ENCODE measurements around the gene CYP27B1.
"Not testable (repeated sequence)": the region's sequence is repeated elsewhere in the genome, so short reads cannot be mapped to it uniquely, and the experiment has no call there.

The CYP27B1 gene

GRCh38 chr12:57782608-57783465 is 16.0 kb upstream of the CYP27B1 start, which contains the start of gene TSFM:
TSS of gene TSFM (plus strand) at chr12:57782787. CDS start at chr12:57782802, 15 bp downstream.
- DNase-seq = peak; percentile 85 to 92

GRCh38 chr12:57782243-57782607 is 15.3 kb upstream of the CYP27B1 start:
- no peak for DNase-seq

- no peak for DNase-seq
Measured at GRCh38 chr12:57781801-57782200, 14.9 kb upstream of the CYP27B1 start.

- DNase-seq = no peak
Measured at GRCh38 chr12:57781244-57781643, 14.4 kb upstream of the CYP27B1 start.

- DNase-seq = no peak
Measured at GRCh38 chr12:57780284-57780897, 13.5 kb upstream of the CYP27B1 start.

GRCh38 chr12:57779736-57780135 is 12.9 kb upstream of the CYP27B1 start:
- DNase-seq = no peak

- no peak for DNase-seq
Measured at GRCh38 chr12:57777911-57778310, 11.0 kb upstream of the CYP27B1 start.

- no peak for DNase-seq
Measured at GRCh38 chr12:57777367-57777766, 10.5 kb upstream of the CYP27B1 start.

- no peak for DNase-seq
Measured at GRCh38 chr12:57776247-57776587, 9.3 kb upstream of the CYP27B1 start.

GRCh38 chr12:57775563-57776246 is 8.8 kb upstream of the CYP27B1 start:
- no peak for DNase-seq

GRCh38 chr12:57775044-57775443 is 8.2 kb upstream of the CYP27B1 start:
- no peak for DNase-seq

GRCh38 chr12:57774634-57775033 is 7.8 kb upstream of the CYP27B1 start:
- not testable (repeated sequence) for DNase-seq

GRCh38 chr12:57772429-57773322 is 5.8 kb upstream of the CYP27B1 start, which contains the start of gene EEF1AKMT3:
TSS of gene EEF1AKMT3 (plus strand) at chr12:57772614. CDS start at chr12:57772725, 111 bp downstream.
- peak in 1 of 2 donors; percentile 49 for DNase-seq

GRCh38 chr12:57771873-57772428 is 5.1 kb upstream of the CYP27B1 start, which contains the start of gene METTL1:
TSS of gene METTL1 (minus strand) at chr12:57772105. CDS start at chr12:57772083, 22 bp downstream.
- DNase-seq = peak; percentile 94

- peak in 1 of 2 donors; percentile 64 for DNase-seq
Measured at GRCh38 chr12:57771236-57771872, 4.5 kb upstream of the CYP27B1 start.

- no peak for DNase-seq
Measured at GRCh38 chr12:57770734-57771133, 3.9 kb upstream of the CYP27B1 start.

- no peak for DNase-seq
Measured at GRCh38 chr12:57769594-57769993, 2.7 kb upstream of the CYP27B1 start.

- no peak for DNase-seq
Measured at GRCh38 chr12:57767876-57768275, 998 bp upstream of the CYP27B1 start.

GRCh38 chr12:57767305-57767698 is 424 bp upstream of the CYP27B1 start:
- no peak for DNase-seq

- no peak for DNase-seq
Measured at GRCh38 chr12:57765698-57766463, 997 bp downstream of the CYP27B1 start.

All from hippocampal formation (tissue), 2 donors.